GM18868 (cell line): ENCODE measurements around the gene SLC25A18.
"Not testable (repeated sequence)": the region's sequence is repeated elsewhere in the genome, so short reads cannot be mapped to it uniquely, and the experiment has no call there.

ENCODE experiments used
- ATAC-seq: cut with Tn5 transposase; IDR thresholded peaks from one replicate; pipeline ENCODE4 v1.9.1; 2021; ENCODE audit warnings: mild to moderate bottlenecking, moderate library complexity; ENCODE audit not compliant: unreplicated experiment

The SLC25A18 gene

DNA sequence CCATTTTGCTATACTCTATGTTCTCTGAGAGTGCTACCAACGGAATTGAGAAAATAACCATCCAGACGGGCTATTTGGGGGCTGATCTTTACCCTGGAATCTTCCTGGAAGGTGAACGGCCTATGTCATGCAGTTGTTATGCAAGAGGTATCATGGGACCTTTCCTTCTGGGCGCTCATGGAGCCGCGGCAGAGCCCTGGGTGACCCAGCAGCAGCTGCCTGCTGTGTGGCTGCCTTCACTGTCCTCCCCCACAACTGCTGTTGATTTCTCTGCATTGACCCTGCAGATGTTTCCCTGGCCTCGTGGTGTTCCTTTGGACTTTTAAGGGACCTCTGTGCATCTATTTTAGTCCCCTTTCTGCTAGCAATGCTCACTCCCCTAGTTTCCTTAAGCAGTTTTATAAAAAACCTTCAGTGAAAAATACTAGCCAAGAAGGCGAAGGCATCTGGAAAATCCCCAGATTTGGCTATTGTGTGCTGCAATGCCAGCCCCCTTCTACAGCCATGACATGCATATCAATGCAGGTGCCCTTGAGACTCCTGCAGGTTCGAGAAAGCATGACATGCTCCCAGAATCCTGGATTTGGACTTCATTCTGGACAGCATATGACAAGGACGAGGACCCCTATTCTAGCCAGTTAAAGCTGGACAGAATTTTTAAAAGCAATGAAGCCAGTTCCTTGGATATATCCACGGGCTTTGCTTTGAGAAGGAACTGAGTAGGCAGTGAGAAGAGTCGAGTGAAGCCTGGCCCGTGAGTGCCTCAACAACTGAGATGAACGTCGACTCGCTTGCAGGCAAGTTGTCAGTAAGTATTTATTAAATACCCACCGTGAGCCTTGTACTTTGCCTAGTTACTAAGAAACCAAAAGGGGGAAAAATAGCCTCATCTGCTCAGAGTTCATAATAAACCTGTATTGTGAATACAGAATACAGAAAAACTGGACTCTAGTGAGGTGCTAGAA is at the start of gene SLC25A18:
Gene SLC25A18, plus strand, starts transcription at position 593 of the 965 bp plus-strand sequence. CDS start 16,447 bp downstream, outside the sequence.
- ATAC-seq = no peak

DNA sequence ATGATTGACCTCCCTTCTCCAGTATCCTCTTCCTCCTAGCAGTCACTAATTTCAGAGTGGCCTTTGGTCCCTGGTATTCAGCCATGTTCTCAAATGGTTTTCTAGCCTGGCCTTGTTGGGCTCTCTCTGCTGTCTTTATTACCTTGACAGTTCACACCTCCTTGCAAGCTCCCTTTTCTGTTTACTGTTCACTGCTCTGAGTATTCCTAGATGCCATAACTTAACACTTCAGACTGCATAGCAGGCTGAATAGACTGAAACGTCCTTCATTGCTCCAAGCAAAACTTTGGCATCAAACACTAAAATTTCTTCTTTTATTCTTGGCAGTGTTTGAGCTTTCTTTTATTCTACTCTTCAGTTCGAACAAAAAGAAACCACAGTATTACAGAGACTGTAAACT is 49.7 kb upstream of the SLC25A18 start:
- ATAC-seq = no peak

- ATAC-seq = no peak
These were observed 49.2 kb upstream of the SLC25A18 start for GRCh38 chr22:17514084-17514483.

DNA sequence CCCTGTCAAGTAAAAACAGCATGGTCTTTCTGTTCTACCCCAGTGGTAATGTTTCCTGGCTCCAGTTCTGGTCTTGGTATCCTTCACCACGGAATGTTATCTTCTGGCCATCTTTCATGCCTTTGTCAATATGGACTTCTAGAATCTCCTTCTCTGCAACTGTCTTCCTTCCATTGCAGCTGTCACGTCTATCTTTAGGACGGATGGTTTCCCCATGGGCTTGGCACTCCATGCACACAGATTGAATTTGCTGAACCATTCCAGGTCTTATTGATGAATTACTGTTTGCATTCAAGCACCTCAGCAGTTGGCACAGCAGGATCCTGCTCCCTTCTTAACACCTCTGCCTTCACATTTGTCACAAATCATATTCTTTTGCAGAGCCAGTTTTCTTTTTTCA is 44.9 kb upstream of the SLC25A18 start:
- ATAC-seq = no peak

GRCh38 chr22:17521971-17522370 is 41.3 kb upstream of the SLC25A18 start:
- not testable (repeated sequence) for ATAC-seq

DNA sequence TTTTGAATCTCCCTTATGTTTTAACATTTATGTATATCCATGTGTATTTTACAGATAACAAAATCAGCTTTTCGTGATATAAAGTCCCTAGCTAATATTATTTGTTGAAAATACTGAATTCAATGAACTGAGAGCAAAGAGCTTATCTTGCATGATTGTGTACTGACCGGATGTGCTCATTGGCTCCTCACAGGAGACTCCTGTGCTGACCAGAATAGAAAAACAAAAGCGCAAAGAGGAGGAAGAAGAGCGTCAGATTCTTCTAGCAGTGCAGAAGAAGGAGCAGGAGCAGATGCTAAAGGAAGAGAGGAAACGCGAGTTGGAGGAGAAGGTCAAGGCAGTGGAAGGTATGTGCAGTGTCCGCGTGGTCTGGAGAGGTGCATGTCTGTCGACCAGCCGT is 39.4 kb upstream of the SLC25A18 start:
- no peak for ATAC-seq

DNA sequence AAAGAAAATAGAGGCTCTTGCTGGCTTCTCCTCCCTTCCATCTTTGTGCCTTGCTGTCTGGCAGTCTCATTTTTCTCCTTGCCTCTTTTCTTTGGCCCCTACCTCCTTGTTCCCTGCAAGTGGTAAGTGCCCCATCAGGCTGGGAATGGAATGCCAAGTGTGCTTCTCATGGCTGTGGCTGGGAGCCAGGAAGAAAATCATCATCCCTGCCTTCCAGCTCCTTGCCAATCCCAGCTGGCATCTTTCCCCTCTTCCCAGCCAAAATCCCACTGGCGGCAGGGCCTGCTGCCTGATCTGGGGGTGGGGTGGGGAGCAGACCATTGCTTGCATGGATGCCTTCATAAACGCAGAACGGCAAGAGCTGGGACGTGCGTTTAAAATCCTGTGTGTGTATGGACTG is 27.0 kb upstream of the SLC25A18 start:
- ATAC-seq = no peak

- no peak for ATAC-seq
These were observed 26.1 kb upstream of the SLC25A18 start for GRCh38 chr22:17537155-17537554.

DNA sequence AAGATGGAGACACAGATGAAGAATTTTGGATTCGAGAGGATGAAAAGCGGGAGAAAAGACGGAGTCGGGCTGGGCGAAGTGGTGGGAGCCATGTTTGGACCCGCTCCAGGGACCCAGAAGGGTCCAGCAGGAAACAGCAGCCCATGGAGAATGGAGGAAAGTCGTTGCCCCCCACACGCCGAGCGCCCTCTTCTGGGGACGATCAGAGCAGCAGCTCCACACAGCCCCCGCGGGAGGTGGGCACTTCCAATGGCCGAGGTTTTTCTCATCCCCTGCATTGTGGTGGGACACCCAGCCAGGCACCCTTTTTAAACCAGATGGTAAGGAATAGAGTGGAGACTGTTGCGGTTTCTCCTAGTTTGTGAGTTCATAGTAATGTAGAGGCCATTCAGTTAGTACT is 22.8 kb upstream of the SLC25A18 start:
- no peak for ATAC-seq

DNA sequence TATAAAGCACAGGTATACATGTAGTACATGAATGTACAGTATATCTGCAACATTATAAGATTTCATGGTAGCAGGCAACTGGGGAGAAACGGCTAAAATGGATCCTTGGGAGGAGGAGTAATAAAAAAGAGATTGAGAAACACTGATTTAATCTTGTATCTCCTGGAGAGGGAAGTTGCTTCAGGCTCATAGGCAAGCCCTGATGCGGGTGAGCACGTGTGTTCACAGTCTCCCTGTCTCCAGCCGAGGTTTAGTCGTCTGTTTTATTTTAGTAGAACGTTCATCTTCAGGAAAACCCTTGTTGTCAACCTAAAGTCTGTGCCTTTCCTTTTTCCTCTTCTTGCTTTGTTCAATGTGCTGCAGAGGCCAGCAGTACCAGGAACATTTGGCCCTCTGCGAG is 21.8 kb upstream of the SLC25A18 start:
- ATAC-seq = no peak

DNA sequence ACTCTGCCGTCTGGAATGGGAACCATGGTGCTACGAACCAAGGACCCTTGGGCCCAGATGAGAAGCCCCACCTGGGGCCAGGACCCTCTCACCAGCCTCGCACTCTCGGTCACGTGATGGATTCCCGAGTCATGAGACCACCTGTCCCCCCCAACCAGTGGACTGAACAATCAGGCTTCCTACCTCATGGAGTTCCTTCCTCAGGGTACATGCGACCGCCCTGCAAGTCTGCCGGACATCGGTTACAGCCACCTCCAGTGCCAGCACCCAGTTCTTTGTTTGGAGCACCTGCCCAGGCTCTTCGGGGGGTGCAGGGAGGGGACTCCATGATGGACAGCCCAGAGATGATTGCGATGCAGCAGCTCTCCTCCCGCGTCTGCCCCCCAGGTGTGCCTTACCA is 20.8 kb upstream of the SLC25A18 start:
- no peak for ATAC-seq

- no peak for ATAC-seq
These were observed 15.1 kb upstream of the SLC25A18 start for GRCh38 chr22:17548010-17548755.

DNA sequence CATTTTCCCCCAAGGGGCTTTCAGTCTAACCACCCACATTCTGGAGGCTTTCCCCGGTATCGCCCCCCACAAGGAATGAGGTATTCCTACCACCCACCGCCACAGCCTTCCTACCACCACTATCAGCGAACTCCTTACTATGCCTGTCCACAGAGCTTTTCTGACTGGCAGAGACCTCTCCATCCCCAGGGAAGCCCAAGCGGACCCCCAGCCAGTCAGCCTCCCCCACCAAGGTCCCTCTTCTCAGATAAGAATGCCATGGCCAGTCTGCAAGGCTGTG is 14.6 kb upstream of the SLC25A18 start:
- ATAC-seq = no peak

- no peak for ATAC-seq
These were observed 14.1 kb upstream of the SLC25A18 start for GRCh38 chr22:17549183-17549582.

GRCh38 chr22:17549655-17550054 is 13.6 kb upstream of the SLC25A18 start:
- no peak for ATAC-seq

GRCh38 chr22:17552737-17553136 is 10.6 kb upstream of the SLC25A18 start:
- ATAC-seq = no peak

- ATAC-seq = no peak
These were observed 8.5 kb upstream of the SLC25A18 start for GRCh38 chr22:17554814-17555213.

DNA sequence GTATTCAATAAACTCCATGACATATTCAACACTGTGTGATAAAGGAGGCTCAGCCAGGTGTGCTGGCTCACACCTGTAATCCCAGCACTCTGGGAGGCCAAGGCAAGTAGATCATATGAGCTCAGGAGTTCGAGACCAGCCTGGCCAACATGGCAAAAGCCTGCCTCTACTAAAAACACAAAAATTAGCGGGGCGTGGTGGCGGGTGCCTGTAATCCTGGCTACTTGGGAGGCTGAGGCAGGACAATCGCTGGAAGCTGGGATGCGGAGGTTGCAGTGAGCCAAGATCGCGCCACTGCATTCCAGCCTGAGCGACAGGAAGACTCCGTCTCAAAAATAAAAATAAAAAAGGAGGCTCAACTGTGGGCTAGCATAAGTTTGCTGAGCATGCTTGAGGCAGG is 4.1 kb upstream of the SLC25A18 start:
- ATAC-seq = no peak

DNA sequence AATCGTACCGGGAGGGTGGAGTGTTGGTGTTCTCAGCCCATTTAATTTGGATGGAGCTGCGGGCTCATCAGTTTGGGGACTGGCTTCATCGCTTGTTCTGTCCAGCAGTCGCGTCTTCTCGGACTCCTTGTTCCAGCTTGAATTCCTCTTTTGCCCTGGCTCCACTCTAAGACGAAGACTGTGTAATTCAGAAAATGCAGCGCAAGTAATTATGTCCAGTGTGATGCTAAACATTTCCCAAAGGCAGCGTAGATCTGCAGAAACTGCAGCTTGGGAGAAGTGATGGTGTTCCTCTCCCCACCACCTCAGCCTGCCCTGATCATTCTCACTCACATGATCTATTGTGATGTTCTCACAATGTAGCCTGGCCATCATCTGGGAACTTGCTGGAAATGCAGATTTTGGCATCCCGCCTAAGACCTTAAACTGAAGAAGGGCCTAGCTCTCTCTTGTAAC is 666 bp downstream of the SLC25A18 start:
- no peak for ATAC-seq

DNA sequence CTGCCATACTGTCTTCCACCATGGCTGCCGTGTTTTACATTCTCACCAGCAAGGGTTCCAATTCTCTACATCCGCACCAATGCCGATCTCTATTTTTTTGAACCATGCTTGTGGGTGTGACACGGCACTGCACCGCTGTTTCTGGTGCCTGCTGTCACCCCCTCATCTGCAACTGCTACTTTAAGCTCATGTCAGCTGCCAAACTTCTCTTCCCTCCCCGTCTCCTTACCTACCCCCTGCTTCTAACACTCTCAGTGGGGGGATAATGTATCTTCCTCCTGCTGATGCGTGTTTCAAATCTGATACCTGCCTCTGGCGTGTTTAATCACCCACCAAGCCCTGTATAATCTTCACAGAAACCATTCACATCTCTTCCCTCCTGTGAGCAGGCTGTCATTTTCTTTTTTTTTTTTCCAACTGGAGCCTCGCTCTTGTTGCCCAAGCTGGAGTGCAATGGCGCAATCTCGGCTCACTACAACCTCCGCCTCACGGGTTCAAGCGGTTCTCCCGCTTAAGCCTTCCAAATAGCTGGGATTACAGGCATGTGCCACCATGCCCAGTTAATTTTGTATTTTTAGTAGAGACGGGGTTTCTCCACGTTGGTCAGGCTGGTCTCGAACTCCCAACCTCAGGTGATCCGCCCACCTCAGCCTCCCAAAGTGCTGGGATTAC is 2.9 kb downstream of the SLC25A18 start:
- not testable (repeated sequence) for ATAC-seq

DNA sequence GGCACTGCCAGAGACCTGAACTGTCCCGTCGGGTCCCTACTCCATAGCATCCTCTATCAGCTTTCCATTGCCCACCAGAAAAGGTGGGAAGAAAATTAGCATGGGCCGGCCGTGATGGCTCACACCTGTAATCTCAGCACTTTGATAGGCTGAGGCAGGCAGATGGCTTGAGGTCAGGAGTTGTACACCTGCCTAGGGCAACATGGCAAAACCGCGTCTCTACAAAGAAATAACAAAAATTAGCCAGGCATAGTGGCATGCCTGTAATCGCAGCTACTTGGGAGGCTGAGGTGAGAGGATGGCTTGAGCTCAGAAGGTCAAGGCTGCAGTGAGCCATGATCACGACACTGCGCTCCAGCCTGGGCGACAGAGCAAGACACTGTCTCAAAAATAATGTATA is 3.5 kb downstream of the SLC25A18 start:
- no peak for ATAC-seq
